Caki2 (cell line): ENCODE results near the gene MX2. TPM values are rescaled to one million over a fixed set of nuclear protein-coding genes. Genes with fewer than 3 reads are reported as not detected.
"Not testable (repeated sequence)": the region's sequence is repeated elsewhere in the genome, so short reads cannot be mapped to it uniquely, and the experiment has no call there.

Source experiments
- DNase-seq: peaks from one replicate; pipeline ENCODE4 v3.0.0-alpha.2; 2015; ENCODE audit warnings: low read depth
- in situ Hi-C: cut with HindIII; loops from 2 replicates; pipeline ENCODE4 v1.10.0; 2016; ENCODE audit warnings: low sequenced_read_pairs, low pct_unique_long_range_greater_than_20kb, mixed read lengths
- total RNA-seq: library from RNA; depleted of rRNA; stranded (reverse); fragments of >200 nt; shearing (Covaris generic); gene quantifications from 2 replicates; pipeline ENCODE4 v1.2.3, GENCODE V29; 2014; ENCODE audit warnings: low replicate concordance

The MX2 gene
- total RNA-seq, 1 experiment from 2014 or later = 4.9 TPM

GRCh38 chr21:41422546-41423304 lies 60.9 kb downstream of the MX2 start:
- in situ Hi-C loops = no loop called here
- no peak for DNase-seq

- DNase-seq, in situ Hi-C loops: not testable (repeated sequence)
These were observed 61.4 kb downstream of the MX2 start for GRCh38 chr21:41423305-41423636.

- no peak for DNase-seq
- in situ Hi-C loops = no loop called here
These were observed 63.7 kb downstream of the MX2 start for GRCh38 chr21:41425588-41425953.

- in situ Hi-C loops = no loop called here
- DNase-seq = no peak
These were observed 64.3 kb downstream of the MX2 start, which contains the start of gene MX1 for GRCh38 chr21:41425954-41426675. Gene MX1, plus strand, starts transcription at chr21:41426239. Its CDS starts 5,832 bp downstream, at chr21:41432071.

DNA sequence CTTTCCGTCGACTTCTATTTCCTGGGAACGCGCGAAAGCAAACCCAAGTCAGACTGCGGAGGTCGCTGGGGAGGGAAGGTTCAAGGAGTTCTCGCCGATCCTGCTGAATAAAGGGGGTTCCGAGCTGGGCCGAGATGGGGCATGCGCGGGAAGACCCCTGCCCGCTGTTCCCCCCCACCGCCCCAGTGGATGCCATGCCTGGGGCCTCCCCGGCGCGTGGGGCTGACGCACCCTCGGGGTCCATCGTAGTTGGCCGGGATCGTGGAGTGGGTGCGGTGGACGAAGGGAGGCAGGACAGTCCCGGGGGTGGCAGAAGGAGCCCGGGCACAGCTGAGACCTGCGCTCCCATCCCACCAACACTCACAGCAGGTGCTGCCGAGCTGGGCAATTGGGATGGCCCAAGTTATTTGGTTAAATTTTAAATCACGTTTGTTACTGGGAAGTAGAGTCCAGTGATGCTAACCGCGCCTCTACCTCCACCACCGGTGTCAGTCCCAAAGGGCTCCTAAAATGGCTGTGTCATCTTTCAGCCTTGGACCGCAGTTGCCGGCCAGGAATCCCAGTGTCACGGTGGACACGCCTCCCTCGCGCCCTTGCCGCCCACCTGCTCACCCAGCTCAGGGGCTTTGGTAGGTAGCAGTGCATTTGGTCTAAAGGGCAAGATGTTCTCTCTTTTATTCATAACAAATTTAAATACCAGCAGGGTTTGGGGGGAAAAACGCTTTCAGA lies 65.0 kb downstream of the MX2 start:
- DNase-seq = no peak
- in situ Hi-C loops = no loop called here

DNA sequence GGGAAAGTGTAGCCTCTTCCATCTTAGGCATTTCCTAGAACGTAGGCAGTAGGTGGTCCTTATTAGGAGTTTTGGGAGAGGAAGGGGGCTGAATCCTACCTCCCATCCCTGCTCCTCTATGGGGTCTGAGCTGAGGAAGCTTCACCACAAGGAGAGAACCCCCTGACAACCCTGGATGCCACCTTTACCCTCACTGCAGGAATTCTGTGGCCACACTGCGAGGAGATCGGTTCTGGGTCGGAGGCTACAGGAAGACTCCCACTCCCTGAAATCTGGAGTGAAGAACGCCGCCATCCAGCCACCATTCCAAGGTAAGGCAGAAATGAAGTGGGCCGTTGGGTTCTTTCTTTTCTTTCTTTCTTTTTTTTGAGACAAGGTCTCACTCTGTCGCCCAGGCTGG lies 65.7 kb downstream of the MX2 start:
- DNase-seq = no peak
- in situ Hi-C loops = no loop called here

DNA sequence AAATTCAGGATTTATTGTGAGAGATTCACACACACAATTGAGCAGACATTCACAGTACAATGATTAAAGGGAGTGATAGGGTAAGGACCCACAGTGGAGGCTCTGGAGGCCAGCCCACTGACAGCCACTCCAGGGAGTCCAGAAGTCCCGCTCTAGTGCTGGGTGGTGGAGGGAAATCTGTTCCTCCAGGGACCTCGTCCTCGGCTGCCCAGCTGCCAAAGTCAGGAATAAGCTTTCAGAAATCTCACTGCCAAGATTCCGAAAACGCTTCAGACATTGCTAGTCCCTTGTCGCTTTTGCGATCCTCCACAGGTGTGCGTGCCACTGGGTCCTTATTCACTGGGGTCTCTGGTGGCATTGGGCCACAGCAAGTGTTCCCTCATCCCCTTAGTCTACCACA lies 66.5 kb downstream of the MX2 start:
- in situ Hi-C loops = no loop called here
- DNase-seq = no peak

DNA sequence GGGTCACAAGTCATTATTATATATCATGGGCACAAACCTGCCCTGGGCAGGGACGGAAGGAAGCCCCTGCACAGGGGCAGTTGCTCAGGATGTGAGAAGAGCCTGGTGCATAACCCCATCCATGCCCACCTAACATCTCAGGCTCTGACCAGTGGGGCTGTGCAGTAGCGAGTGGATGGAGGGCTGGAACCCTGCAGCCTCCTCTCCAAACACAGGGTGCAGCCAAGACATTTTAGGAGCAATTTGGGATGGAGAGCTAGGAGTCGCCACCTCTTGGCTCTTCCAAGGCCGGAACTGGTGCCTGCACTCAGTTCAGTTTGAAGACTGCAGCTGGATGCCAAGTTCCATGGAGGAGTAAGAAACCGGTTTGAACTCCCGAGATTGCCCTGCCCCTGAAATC lies 67.0 kb downstream of the MX2 start:
- no peak for DNase-seq
- in situ Hi-C loops = no loop called here

- in situ Hi-C loops = no loop called here
- DNase-seq = no peak
These were observed 67.5 kb downstream of the MX2 start for GRCh38 chr21:41429305-41429704.

DNA sequence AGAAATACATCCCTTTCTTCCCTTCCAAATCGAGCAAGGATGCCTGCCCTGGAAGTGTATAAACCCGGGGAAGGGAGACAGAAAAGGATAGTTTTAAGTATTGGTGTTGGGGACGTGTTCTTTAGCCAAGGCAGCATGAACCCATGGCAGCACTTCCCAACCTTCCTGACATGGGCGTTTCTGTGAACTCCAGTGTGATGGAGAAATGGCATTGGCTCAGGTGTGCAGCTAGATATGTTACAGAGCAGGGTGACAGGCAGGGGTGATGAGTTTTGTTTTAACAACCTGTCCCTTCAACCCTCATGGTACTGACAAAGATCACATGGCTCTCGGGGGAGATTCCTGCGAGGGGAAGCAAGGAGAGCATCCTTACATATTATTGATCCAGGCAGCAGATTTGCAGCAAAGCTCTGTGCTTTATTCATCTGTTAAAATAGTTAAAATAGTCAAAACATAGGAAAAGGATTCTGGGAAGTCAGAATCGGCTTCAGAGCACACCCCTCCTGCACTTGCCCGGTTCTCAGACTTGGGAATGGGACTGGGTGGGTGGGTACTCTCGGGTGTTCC lies 68.2 kb downstream of the MX2 start:
- DNase-seq = no peak
- in situ Hi-C loops = no loop called here

DNA sequence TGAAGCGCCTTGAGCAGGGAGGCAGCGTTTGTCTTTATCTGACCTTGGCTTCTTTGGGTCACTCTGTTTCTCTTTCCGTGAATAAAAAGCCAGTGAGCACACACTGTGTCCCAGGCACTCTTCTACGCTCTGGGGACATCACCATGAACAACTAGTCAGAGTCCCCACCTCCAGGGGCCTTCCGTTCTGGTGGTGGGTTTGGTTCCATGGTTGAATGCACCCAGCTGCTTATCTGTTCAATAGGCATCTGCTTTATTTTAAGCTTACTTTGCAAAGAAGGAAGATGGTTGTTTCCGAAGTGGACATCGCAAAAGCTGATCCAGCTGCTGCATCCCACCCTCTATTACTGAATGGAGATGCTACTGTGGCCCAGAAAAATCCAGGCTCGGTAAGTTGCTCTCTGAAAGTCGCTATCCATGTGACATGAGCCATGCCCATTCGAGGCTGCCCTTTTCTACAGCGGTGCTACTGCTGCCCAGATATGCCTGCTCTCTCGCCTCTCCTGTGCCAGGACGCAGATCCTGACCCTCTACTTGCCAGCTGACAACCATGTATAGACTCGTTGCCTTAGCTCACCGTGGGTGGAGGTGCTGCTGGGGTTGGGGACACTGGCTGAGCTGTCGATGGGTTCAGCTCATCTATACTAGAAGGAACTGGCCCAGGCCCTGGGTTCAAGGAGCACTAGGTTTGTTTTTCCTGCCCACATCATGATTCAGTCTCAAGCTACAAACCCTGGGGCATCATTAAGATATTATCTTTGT lies 70.1 kb downstream of the MX2 start:
- in situ Hi-C loops = no loop called here
- DNase-seq = no peak

DNA sequence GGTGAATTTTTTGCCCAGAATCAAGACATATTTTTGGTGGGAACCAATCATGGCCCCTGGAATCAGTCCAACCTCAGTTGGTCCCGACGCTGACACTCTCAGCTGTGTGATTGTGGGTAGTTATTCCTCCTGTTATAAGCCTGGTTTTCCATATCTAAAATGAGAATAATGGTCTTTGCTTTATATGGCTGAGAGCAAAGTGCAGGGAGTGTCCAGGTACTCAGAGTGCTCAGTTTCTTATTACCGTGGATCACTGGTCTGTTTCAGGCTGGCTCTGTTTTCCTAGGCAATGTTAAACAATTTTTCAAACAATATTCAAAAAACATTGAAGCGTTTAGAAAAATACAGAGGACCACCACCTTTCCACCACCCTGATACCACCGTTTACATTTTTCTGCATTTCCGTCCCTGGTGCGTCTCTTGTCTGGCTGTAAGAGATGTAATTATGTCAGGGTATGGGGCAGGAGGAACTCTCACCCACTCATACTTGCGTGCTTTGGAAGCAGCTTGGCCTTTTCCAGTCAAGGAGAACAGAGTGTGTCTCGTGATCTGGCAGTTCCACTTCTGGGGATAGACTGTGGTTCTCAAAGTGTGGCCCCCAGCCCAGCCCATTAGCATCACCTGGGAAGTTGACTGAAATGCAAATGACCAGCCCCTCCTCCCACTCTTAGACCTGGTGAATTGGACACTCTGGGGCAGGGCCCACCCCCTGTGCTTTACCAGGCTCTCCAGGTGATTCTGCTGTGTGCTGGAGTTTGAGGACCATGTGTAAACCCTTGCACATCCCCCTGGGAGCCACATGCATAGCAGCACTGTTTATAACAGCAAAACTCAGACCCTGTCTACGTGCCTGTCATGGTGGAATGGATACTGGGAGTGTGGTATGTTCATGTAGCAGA lies 71.0 kb downstream of the MX2 start:
- in situ Hi-C loops = no loop called here

GRCh38 chr21:41433566-41433965 lies 71.7 kb downstream of the MX2 start:
- in situ Hi-C loops = no loop called here
- no peak for DNase-seq

More for the DNA sequence above, 71.0 kb downstream of the MX2 start:
- no peak for DNase-seq

DNA sequence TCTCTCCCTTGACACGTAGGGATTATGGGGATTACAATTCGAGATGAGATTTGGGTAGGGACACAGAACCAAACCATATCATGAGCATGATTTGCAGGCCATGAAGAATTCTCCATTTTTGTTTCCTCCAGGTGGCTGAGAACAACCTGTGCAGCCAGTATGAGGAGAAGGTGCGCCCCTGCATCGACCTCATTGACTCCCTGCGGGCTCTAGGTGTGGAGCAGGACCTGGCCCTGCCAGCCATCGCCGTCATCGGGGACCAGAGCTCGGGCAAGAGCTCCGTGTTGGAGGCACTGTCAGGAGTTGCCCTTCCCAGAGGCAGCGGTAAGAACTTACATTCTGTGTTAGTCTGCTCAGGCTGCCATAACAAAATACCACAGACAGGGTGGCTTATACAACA lies 73.9 kb downstream of the MX2 start:
- no peak for DNase-seq
- in situ Hi-C loops = no loop called here

GRCh38 chr21:41437729-41438128 lies 75.9 kb downstream of the MX2 start:
- in situ Hi-C loops = no loop called here
- DNase-seq = no peak

DNA sequence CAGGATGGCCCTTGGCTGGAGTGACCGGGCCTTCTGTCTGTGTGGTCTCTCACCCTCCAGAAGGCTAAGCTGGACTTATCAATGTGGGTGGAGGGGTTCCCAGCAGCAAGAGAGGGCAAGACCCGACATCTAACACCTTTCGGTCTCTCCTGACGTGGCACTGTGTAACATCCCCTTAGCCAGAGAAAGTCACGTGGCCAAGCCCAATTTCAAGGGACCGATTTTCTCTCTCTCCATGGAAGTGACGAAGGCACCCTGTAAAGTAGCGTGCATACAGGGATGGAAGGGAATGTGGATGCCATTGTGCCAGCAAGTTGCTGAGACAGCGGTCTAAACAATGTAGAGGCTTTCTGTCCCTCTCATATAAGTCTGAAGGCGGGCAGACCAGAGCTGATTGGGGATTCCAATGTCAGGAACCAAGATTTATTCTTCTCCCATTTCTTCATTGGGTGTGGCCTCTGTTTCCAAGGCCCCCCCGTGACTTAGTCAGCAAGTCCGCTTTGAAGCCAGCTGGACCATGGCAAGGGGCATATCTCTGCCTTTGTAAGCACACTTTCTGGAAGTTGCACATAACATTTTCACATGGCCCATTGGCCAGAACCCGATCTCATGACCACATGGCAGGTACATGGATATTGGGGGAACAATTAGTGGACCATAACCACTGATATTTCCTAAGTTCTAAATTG lies 76.7 kb downstream of the MX2 start:
- no peak for DNase-seq
- in situ Hi-C loops = no loop called here

DNA sequence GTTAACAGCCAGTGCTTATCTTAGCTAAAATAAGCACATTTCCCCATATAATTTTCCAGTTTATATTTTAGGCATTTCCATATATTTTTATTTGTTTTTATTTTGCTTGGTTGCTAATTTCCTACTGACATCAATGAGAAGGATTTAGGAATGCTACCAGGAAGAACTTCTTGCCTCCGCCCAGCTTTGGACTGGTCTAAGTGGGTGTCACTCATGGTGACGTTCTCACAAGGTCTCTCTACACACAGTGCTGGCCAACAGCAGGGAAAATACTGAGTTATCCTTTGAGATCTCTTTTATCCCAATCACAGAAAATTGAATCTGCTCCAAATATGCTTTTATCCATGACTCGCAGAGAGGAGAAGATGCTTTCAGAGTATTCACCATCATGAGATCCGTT lies 77.4 kb downstream of the MX2 start:
- in situ Hi-C loops = no loop called here

More for the DNA sequence above, 77.4 kb downstream of the MX2 start:
- DNase-seq = no peak
